ENCODE results near the gene TXNDC11. TPM values are rescaled to one million over a fixed set of nuclear protein-coding genes. Genes with fewer than 3 reads are reported as not detected.

Gene TXNDC11
- total RNA-seq, 1 donor from 2014 or later = 26.7 TPM

DNA sequence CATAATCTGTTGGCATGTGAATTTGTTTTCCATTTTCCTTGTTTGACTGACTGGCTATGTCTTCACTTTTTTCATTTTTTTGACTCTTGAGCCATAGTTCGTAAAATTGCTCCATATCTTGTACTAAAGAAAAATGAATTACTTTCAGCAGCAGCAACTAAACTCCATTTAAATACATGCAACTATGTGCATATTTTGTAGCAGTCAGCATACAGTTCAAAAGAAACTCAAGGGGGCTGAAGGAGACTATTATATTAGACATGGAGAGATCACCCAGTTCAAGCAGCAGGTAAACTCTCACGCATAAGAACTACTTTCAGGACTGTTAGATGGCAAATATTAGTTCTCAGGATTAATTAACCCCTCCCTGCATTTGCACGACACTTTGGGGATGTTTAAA, 13.6 kb upstream of the TXNDC11 start:
- Mint-ChIP-seq H3K27ac (no peak overlapping the region), H3K4me3 (no peak overlapping the region), H3K36me3 (peaks cover 50% of the 10 kb centered on the region), H3K27me3 (no peaks in the 10 kb centered on the region), H3K4me1 (ENCODE audit: unreplicated experiment) (peaks cover 5% of the 10 kb centered on the region), H3K9me3 (no peaks in the 10 kb centered on the region)
- no peak for DNase-seq (ENCODE audit: extremely low spot score, unreplicated experiment)
- TF ChIP-seq, protein P1, sequence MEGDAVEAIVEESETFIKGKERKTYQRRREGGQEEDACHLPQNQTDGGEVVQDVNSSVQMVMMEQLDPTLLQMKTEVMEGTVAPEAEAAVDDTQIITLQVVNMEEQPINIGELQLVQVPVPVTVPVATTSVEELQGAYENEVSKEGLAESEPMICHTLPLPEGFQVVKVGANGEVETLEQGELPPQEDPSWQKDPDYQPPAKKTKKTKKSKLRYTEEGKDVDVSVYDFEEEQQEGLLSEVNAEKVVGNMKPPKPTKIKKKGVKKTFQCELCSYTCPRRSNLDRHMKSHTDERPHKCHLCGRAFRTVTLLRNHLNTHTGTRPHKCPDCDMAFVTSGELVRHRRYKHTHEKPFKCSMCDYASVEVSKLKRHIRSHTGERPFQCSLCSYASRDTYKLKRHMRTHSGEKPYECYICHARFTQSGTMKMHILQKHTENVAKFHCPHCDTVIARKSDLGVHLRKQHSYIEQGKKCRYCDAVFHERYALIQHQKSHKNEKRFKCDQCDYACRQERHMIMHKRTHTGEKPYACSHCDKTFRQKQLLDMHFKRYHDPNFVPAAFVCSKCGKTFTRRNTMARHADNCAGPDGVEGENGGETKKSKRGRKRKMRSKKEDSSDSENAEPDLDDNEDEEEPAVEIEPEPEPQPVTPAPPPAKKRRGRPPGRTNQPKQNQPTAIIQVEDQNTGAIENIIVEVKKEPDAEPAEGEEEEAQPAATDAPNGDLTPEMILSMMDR (conservative IDR thresholded peaks at IDR 0.05) = no peak

DNA sequence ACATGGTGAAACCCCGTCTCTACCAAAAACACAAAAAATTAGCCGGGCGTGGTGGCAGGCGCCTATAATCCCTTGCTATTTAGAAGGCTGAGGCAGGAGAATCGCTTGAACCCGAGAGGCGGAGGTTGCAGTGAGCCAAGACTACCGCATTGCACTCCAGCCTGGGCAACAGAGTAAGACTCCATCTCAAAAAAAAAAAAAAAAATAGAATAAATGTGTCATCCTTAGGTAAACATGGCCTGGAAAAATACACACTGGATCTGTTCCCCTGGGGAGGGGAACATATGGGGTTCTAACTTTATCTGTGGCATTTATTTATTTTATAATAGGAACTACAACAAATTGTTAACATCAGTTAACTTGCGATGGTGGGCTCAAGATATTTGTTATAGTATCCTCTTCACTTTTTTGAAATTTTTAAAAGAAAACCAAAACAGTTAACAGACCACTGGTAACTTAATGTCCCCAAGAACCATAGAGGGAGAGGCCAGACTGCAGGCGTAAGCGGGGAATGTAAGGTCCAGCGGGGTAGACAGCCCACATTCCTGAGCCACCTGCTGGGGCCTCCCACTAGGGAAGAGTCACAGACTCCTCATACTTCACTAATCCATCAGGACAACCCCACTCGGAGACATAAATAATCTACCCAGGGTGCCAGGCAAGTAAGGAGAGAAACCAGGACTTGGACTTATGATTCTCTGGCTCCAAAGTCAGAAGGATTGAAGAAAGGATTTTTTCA, 12.5 kb upstream of the TXNDC11 start:
- Mint-ChIP-seq H3K27me3 (no peaks in the 10 kb centered on the region), H3K4me3 (no peak overlapping the region), H3K27ac (no peak overlapping the region)

DNA sequence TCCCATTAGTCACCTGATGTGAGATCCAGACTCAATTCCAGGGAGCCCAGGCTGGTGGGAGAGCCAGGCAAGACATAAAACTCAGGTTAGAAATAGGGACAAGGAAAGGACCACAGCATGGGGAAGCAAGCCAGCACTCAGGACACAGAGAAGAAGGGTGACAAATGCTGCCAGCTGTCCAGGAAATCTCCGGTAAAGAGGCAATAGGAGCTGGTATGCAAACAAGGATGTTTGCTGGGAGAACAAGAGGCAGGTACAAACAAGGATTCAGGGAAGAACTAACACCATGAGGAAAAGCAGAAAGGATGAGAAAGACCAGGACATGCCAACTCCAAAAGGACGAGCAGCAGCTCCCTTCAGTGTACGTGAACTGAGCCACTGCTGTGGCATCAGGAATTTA, 10.2 kb upstream of the TXNDC11 start:
- Mint-ChIP-seq H3K4me3 (no peak overlapping the region), H3K4me1 (ENCODE audit: unreplicated experiment) (peaks cover 8% of the 10 kb centered on the region), H3K36me3 (peaks cover 46% of the 10 kb centered on the region), H3K27me3 (no peaks in the 10 kb centered on the region), H3K9me3 (no peaks in the 10 kb centered on the region), H3K27ac (peak overlapping the region; percentile 35)
- no peak for DNase-seq (ENCODE audit: extremely low spot score, unreplicated experiment)
- TF ChIP-seq, protein P1 (conservative IDR thresholded peaks at IDR 0.05) = no peak

More for the DNA sequence above, 12.5 kb upstream of the TXNDC11 start:
- H3K36me3 Mint-ChIP-seq = peaks cover 49% of the 10 kb centered on the region
- TF ChIP-seq, protein P1 (conservative IDR thresholded peaks at IDR 0.05) = no peak
- no peak for DNase-seq (ENCODE audit: extremely low spot score, unreplicated experiment)
- no peaks in the 10 kb centered on the region for H3K9me3 Mint-ChIP-seq
- H3K4me1 Mint-ChIP-seq (ENCODE audit: unreplicated experiment) = peaks cover 5% of the 10 kb centered on the region

DNA sequence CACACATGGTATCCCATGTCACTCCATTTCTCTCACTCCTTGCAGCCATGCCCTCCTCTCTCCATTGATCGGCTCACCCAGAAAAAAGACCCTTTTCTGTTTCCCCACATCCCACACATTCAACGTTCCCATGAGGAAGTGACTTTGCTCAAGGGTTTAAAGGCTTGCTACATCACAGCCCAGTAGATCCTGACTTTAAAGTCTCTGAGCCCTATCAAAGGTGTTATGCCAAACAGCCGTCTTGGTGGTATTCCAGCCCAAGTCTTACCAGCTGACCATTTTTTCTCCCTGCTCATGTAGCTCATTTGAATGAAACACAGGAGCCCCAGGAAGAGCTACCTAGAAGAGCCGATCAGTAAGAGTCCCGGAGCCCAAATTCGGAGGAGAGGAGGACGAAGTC, 7.4 kb upstream of the TXNDC11 start:
- TF ChIP-seq, protein P1 (conservative IDR thresholded peaks at IDR 0.05) = no peak
- Mint-ChIP-seq H3K27me3 (no peaks in the 10 kb centered on the region), H3K4me3 (no peak overlapping the region), H3K4me1 (ENCODE audit: unreplicated experiment) (peaks cover 8% of the 10 kb centered on the region), H3K36me3 (peaks cover 34% of the 10 kb centered on the region), H3K9me3 (no peaks in the 10 kb centered on the region), H3K27ac (peak overlapping the region; percentile 21)
- no peak for DNase-seq (ENCODE audit: extremely low spot score, unreplicated experiment)

DNA sequence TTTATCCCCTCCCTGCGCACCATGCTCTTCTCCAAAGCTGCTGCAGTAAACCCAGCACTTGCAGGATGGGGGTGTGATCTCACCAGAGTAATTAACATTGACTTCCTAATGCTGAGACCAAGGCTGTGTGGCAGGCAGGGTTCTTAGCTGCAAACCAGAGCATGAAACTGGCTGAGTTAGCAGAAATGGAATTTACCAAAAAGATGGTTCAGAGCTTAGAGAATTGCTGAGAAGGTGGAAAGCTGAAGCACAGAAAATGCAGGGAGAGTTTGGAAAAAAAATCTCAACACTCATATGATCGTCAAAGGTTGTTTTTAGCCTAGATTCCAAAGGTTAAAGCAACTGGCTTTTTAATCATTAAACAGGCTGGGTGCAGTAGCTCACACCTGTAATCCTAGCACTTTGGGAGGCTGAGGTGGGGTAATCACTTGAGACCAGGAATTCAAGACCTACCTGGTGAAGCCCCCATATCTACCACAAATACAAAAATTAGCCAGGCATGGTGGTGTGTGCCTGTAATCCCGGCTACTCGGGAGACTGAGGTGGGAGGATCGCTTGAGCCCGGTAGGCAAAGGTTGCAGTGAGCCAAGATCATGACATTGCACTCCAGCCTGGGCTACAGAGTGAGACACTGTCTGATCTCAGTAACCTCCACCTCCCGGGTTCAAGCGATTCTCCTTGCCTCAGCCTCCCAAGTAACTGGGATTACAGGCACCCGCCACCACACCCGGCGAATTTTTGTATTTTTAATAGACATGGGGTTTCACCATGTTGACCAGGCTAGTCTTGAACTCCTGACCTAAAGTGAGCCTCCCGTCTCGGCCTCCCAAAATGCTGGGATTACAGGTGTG, 6.0 kb upstream of the TXNDC11 start:
- Mint-ChIP-seq H3K36me3 (peaks cover 30% of the 10 kb centered on the region), H3K27me3 (no peaks in the 10 kb centered on the region), H3K4me1 (ENCODE audit: unreplicated experiment) (peaks cover 8% of the 10 kb centered on the region), H3K9me3 (no peaks in the 10 kb centered on the region), H3K27ac (peak overlapping the region; percentile 67), H3K4me3 (peak overlapping the region; percentile 1)
- DNase-seq (ENCODE audit: extremely low spot score, unreplicated experiment) = no peak
- TF ChIP-seq, protein P1 (conservative IDR thresholded peaks at IDR 0.05) = no peak

Data from type B pancreatic cell (in vitro differentiated cells).